Left lobe of liver (tissue), 2 donors: ENCODE results near the gene UPP2. TPM values are rescaled to one million over a fixed set of nuclear protein-coding genes. Genes with fewer than 3 reads are reported as not detected.

Experiments used
- ATAC-seq: fragments of 200-7000 bp; cut with Tn5 transposase; one replicate; pipeline ENCODE4 v1.9.1; 2020; ENCODE audit warnings: mild to moderate bottlenecking, moderate library complexity
- DNase-seq: peaks from one replicate; pipeline ENCODE4 v3.0.0-alpha.2; 2020; ENCODE audit warnings: low spot score
- total RNA-seq: library from RNA; stranded (reverse); gene quantifications from one replicate; pipeline ENCODE4 v1.2.1, GENCODE V29; 2021
- donor health status: DM: no; HTN: no; CAD: no; lungs with moderate emphysema.
- donor health status: DM: no; HTN: yes; CAD: no.

The UPP2 gene
- total RNA-seq, 1 donor from 2014 or later = 0.91 TPM

DNA sequence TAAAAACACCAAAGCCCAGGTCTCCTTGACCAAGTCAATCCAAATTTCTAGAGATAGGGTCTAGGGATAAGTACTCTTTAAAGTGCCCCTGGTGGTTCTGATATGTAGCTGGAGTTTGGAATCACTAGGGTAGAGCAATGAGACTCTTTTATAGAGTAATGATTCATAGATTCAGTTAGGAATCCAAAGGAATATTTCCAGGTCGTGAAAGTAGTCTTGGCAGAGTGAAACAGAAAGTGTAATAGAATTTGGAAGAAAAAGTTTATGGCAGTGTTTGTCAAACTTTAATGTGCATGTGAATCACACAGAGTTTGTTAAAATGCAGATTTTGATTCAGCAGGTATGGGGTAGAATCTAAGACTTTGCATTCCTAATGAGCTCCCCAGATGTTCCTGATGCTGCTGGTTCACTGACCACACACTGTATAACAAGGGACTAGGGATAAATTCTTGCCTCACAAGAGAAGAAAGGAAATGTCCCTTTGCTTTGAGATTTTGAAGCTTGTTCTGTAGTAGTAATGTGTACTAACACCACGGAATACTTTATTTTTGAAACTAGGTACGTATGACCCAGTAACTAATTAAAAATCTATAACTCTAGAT lies 1.8 kb downstream of the UPP2 start:
- DNase-seq (no peak), ATAC-seq (peak; percentile 11)

DNA sequence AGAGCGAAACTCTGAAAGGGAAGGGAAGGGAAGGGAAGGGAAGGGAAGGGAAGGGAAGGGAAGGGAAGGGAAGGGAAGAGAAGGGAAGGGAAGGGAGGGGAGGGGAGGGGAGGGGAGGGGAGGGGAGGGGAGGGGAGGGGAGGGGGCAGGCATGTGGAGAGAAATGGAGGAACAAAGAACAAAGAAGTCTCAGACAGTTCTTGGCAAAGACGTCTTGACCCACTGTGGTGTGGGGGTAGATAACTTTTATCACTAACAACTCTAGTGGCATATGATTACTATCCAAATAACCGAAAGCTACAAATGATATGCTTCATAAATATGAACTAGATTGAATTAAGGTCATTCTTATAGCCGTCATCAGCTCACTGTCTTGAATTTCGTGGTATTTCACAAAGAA lies 3.2 kb downstream of the UPP2 start:
- DNase-seq (no peak), ATAC-seq (no peak)

DNA sequence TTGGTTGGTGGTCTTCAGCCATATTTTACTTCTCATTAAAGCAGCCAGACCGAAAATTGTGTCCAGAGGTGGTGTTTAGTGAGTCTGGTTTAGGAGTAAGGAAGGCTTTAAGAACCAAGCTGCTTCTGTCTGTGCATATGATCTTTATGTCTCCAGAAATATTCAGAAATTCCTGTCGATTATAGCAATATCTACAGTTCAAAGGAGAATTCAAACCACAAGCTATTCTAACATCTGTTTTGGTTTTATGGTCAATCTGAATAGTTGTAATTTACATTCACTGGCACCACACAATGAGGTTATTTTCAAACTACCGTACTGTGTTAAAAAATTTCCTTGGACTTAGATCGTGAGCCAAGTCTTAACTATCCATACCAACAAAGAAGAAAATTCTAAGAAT lies 11.3 kb downstream of the UPP2 start:
- DNase-seq (no peak), ATAC-seq (no peak)

DNA sequence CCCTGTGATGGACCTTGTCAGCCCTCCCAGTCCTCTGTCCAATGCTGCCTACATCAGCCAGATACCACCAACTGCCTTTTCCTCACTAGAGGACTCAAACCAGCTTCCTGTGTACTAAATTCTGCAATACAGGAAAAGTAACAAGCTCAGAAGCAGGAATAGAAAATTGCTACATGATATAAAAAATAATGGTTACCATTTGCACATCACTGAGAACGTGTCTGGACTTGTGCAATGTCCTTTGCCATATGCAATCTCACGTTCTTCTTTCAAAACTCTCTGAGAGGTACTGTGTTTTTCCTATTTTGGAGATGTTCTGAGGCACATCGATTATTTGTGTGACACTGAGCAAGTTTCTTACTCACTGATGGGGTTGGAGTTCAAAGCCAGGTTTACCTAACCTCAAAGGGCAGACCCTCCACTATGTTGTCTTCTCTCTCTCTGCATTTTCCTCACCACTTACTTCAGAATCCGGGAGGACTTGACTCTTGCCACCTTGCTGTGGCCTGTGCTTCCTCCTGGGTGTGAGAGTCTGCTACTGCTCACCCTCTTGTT lies 12.1 kb downstream of the UPP2 start:
- peak; percentile 30 for ATAC-seq
- no peak for DNase-seq

DNA sequence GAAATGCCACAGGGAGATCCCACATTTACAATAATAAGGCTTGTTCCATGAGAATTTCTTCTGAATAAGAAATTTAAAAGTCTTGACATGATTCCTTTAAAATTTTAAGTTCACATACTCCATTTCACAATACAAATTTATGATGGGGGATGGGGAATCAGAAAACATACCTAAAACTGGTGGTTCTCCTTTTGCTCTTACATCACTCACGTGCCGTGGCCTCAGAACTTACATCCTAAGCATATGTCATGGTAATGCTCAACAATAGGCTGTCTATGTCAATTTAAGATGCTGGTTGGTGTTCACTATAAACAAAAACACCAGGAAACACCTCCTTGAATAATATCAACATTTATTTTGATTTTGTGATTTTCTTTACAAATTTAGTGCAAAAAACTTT lies 12.8 kb downstream of the UPP2 start:
- ATAC-seq (no peak), DNase-seq (no peak)

DNA sequence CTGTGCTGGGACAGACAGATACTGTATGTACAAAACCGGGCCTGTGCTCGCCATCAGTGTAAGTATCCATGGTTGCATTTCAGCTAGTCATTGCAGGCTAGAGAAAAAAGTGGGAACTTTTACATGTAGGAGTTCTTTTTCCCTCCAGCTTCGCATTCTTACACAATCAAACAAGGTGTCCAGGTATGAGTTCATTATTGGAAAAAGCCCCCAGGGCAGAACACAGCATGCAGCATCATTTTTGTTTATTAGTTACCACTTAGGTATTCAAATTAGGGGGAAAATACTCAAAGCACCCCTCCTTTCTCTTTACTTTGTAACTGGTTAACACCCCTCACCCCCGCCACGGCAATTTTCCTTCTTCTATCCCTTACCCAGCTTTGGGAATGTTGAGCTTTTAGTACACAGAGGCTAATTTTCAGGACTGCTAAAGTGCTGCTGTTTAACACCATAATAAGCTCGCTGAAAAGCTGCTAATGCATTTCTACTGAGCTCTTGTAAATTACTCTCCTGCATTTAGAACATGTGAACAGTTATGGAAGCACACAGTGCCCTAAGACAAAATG lies 13.6 kb downstream of the UPP2 start:
- no peak for DNase-seq
- ATAC-seq = no peak

DNA sequence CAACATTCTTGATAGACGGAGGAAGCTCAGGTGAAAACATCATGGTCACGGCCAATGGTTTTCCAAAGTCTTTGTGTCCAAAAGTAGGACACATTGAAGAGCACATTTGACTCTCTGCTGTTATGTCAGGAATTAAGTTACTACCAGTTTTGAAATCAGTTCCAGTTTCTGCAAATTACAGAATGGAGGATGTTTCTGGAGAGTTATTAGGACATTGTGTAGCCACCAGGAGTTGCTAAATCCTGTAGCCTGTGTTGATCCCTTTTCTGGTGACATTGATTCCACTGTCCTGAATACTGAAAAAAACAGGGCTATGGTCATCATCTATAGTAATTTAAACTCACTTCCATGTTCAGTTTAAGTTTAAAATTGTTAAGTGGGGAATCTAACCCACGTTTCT lies 15.3 kb downstream of the UPP2 start:
- DNase-seq = no peak

DNA sequence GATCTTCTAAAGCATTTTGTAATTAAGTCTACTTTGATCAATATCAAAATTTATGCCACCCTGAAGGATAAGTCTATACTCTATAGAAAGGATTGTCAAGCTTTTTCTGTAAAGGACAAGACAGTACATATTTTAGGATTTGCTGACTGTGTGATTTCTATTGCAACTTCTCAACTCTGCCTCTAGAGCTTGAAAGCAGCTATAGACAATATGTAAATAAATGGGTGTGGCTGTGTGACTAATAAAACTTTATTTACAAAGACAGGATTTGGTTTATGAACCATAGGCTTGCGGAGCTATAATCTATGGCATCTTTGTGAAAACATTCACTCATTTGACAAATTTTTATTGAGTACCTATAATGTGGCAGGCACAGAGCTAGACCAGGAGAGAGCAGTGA lies 18.4 kb downstream of the UPP2 start:
- ATAC-seq = no peak
- DNase-seq = no peak

More for the DNA sequence above, 15.3 kb downstream of the UPP2 start:
- no peak for ATAC-seq

DNA sequence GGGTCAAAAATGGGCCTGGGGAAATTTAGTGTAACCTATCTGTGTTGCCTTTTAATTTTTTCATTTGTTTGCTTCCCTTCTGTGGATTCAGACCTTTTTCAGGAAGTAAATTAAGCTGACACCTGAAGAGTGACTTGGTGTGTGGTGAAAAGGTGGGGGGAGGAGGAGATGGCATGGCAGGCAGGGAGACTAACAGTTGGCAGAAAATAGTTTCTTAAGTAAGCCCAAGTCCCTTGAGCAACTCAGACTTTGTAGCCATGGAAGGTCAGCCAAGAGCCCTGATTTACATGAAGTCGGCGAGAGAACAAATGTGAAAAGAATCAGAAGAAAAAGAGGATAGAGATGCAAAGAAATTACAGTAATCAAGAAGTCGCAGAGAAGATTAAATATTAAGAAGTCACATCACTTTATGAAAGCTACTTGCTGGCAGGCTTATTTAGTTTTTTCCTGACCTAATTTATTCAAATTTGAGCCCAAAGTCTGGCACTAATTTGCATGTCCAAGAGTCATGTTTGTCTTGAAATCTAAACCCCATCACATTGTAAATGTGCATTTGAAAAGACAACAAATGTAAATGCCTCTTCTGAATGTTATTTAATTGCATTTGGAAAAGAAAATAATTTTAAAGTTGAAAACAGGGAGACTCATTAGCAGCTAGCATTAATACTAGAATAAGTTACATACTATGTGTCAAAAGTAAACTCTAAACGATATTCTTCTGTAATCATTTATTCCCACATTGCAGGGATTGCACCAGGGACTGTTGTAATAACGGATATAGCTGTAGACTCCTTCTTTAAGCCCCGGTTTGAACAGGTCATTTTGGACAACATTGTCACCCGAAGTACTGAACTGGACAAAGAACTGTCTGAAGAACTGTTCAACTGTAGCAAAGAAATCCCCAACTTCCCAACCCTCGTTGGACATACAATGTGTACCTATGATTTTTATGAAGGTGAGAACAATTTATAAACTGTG lies 19.3 kb downstream of the UPP2 start:
- DNase-seq (no peak), ATAC-seq (peak; percentile 75)

DNA sequence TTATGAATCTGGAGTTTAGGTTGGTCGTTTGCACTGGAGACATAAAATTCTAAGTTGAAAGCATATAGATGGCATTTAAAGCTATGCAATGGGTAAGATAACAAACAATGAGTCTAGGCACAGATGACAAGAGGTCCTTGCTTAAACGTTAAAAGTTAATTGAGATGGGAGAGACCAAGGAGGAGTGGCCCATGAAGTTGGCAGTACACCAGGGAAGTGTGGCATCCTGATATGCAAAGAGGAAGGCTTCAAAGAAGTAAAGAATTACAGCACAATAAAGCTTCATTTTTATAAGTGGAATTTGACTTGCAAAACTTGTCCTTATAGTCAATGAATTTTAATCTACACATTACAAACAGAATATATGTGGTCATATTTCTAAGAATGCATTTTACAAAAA lies 23.2 kb downstream of the UPP2 start:
- DNase-seq = no peak
- ATAC-seq = no peak

DNA sequence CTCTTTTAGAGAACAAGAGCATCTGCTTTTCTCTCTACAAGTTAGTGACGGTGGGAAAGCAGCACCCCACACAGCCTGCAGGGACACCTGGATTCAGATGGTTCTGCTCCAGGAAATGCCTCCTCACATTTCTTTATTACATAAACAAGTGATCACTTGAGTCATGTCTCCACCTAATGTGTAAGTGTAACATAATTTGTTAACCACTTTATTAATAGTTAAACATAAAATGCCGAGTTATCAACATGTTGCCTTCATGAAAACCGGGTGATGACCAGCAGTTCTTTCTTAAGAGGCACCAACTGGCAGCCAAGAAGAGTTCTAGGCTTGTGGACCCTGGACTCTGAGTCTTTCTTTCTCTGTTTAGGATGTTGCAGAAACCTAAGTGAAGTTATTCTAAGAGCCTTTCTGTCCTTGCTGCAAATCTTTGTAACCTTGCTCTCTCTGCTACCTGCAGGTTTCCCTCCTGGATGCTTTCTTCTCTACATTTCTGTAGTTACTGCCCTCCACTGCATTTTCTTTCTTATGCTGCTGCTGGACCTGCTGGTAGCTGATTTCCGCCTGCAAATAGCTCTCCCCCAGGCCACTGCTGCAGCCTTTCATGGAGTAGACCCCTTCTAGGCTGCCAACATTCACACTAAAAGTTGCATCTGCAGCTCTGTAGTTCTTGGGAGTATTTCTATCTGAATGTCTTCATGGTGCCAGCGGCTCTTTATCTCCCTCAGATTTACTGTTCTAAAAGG lies 24.3 kb downstream of the UPP2 start:
- no peak for ATAC-seq
- DNase-seq = no peak

DNA sequence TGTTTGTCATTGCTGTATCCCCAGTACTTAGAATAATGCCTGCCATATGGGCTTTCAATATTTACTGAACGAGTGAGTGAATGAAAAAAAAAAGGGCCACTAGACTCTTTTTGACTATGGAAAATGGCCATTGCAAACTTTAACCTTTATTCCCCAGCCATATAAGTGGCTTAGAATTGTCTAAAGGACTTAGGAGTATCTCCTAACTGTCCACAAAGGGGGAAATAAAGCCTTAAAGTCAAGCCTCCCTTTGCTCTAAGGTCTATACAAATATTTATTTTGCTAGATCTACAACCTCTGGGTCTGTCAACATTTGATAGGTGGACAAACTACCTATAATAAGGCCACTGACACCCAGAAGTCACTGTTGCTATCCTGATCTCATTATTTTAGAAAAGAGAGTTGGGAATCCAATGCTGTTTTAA lies 25.7 kb downstream of the UPP2 start:
- ATAC-seq (peak; percentile 21), DNase-seq (no peak)

DNA sequence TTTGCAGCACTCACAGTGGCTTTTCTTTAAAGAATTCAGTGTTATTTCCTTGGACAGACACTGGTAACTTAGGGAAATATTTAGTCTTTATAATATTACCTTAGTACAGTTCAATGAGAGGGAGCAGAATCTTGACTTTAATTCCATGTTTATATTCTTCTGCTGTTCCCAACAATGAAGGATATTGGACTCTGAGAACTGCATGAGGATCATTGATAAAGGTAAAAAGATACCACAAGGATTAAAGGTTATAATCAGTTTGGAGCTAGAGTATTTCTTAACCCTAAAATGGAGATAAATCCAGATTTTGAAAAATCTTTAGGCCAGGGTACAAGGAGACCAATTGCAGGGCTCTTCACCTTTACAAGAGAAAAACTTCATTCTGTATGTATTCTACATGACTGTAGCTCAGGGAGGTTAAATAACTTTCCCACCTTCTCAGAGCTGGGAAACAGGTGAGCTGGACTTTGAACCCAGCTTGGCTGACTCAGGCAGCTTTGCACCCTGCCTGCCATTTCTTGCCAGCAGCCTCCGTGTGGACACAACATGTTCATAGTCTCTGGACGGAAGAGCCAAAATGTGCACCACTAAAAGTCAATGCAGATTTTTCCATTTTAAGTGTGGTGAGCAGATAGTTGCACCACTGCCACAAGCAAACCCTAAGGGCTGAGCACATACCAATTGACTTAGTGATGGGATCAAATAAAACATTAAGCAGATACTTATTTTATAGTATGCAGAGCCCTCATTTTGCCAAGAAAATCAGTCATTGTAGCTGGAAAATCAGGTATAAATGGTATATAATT lies 26.7 kb downstream of the UPP2 start:
- peak; percentile 67 for ATAC-seq
- peak; percentile 92 for DNase-seq

DNA sequence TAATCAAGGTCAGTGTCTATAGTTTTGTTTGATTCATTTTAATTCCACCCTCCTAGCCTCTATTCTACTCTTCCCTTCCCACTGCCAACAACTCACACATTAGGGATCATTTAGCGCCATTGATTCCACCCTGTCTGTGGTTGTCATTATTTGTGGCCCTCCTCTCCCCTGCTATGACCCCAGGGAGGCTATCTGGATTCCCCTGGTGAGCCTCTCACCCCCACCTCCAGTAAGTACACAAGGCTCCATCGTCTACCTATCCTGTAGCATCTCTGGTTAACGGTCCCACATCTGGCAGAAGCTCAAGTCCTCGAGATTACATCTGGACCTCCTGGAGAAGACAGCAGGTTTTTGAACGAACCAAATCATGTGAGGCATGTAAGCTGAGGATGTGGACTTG lies 27.4 kb downstream of the UPP2 start:
- no peak for DNase-seq
- ATAC-seq = no peak

DNA sequence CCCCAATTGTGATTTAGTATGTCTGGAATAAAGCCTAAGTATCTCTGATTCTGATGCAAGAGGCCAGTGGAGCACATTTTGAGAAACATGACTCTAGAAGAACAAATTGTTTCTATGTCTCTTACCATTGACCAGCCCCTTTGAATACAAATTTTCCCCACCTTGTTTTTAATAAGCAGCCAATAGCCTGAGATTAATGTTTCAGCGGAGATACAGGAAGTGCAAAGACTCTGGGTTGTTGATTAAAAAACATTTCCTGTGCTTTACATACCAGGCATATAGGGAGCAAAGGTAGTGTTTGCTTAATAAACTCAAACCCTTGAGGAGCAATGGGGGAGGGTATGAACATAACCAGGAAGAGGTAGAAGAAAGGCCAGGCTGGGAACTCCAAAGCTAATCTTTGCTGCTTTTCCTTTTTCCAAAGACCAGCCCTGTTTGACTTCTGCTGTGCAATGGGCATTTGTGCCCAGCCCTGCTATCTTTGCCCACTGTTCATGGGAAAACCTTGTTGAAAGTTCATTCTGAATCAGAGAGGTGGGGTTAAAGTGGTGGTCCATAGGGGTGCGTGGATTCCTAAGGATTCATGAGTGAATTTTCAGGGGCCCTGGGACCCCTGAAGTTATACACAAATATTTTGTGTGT lies 29.3 kb downstream of the UPP2 start:
- DNase-seq = no peak

DNA sequence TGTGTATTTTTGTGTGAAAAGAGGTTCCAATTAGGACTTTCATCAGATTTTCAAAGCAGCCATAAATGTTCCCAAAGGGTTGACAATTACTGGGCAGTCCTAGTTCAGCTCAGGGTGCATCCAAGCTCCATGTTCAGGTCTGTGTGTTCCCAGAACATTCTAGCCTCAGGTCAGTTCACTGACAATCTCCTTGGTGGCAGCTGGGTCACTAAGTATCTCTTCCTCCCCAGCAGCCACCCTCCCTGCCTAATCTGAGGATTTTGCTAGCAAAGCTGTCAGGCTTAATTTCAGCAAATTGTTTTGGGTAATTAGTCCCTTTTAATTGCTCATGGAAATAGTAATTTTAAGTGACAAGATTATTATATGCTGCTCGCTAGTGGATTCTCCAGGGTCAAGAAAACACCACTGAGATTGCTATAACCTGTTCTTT lies 29.8 kb downstream of the UPP2 start:
- ATAC-seq = peak; percentile 57

More for the DNA sequence above, 29.3 kb downstream of the UPP2 start:
- peak; percentile 5 for ATAC-seq

DNA sequence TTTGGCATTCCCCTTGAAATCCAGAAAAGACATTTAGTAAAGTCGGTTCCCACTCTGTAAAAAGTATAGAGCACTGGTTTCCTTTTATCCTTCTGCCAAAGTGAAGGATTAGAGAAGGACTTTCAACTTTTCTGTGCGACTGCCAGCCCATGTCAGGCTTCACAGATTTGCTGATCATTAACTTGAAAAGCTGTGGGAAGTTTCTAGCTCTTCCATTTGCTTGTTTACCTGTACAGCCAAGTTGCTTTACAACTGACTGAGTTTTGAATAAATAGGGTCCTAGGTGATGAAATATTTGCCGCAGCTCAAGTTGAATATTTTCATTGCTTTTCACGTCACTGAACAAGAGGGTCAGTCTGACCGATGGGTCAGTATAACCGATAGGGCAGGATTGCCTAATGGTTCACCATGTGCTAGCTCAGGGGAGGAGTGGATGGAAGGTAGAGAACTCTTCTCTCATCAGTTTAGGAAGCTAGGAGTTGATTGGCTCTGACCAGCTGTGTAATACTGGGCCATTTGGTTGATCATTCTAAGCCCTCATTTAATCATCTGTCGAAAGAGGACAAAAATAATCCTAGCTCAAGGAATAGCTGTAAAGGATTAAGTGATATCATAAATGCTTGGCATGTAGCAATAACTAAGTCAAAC lies 30.4 kb downstream of the UPP2 start:
- ATAC-seq (peak; percentile 72), DNase-seq (peak; percentile 91)

More for the DNA sequence above, 29.8 kb downstream of the UPP2 start:
- DNase-seq = no peak

DNA sequence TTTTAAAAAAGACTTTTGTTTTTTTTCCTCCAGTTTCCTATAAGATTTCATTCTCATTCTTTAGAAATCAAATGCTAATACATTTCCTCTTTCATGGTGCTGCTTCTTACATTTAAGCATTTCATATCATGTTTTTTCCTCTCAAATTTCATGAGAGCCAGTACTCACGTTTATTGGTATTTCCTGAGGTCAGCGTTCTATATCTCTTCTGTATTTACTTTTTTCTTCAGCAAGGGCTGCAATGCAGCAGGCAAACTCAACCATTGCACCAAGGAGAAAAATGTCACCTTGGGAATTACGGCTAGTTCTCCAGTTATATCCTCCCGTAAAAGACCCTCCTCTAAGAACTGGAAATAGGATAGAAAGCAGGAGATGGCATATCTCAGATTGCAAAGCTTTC lies 32.4 kb downstream of the UPP2 start:
- ATAC-seq (no peak), DNase-seq (no peak)

DNA sequence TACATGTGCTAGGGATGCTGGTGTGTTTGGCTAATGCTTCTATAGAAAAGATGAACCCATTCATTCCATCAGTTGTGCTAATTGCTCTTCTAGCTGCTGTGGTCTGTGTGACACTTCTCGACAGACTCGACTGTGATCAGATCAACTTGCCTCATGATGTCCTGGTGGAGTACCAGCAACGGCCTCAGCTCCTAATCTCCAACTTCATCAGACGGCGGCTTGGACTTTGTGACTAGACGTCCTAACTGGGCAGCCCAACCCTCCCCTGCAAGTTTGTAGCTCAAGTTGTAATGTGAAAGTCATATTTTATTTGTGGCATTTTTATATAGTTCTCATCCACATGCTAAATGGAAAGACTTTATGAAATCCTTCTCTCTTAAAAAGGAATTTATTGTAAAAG lies 33.0 kb downstream of the UPP2 start:
- DNase-seq (no peak), ATAC-seq (peak; percentile 32)
